ENCODE data around the gene NOS1.

NOS1 gene

GRCh38 chr12:117318591-117318990 lies 42.8 kb downstream of the NOS1 start:
- Histone ChIP-seq H3K9me3 (no peaks in the 10 kb centered on the region), H3K4me1 (no peaks in the 10 kb centered on the region), H3K27me3 (peaks cover 2% of the 10 kb centered on the region; the same call in 1 of the 2 replicates), H3K4me3 (ENCODE audit: low read depth, low read length) (no peak overlapping the region), H3K36me3 (no peaks in the 10 kb centered on the region)
- TF ChIP-seq, protein P1, sequence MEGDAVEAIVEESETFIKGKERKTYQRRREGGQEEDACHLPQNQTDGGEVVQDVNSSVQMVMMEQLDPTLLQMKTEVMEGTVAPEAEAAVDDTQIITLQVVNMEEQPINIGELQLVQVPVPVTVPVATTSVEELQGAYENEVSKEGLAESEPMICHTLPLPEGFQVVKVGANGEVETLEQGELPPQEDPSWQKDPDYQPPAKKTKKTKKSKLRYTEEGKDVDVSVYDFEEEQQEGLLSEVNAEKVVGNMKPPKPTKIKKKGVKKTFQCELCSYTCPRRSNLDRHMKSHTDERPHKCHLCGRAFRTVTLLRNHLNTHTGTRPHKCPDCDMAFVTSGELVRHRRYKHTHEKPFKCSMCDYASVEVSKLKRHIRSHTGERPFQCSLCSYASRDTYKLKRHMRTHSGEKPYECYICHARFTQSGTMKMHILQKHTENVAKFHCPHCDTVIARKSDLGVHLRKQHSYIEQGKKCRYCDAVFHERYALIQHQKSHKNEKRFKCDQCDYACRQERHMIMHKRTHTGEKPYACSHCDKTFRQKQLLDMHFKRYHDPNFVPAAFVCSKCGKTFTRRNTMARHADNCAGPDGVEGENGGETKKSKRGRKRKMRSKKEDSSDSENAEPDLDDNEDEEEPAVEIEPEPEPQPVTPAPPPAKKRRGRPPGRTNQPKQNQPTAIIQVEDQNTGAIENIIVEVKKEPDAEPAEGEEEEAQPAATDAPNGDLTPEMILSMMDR (IDR thresholded peaks at IDR 0.05; ENCODE audit: low read depth, low read length) = no peak
- DNase-seq = no peak

DNA sequence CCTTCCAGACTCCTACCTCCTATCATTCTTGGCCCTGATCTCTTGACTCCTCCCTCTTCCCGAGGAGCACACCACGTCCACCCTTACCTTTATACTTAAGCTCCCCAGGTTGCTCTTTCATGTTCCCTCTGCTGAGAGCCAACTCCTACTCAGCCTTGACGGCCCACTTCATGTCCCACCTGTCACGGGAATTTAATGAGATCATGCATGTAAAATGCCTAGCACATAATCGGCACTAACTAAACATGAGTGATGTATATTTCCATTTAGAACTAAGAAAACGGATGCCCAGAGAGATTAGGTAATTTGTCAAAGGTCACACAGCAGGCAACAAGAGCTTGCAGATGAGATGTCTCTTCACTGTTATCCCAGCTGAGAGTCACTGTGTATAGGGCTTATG lies 45.1 kb downstream of the NOS1 start:
- H3K9me3 ChIP-seq = no peaks in the 10 kb centered on the region
- H3K27me3 ChIP-seq = peaks cover 2% of the 10 kb centered on the region; the same call in 1 of the 2 replicates
- H3K4me3 ChIP-seq (ENCODE audit: low read depth, low read length) = no peak overlapping the region
- no peaks in the 10 kb centered on the region for H3K36me3 ChIP-seq
- DNase-seq = no peak
- TF ChIP-seq, protein P1 (IDR thresholded peaks at IDR 0.05; ENCODE audit: low read depth, low read length) = no peak
- H3K4me1 ChIP-seq = no peaks in the 10 kb centered on the region

GRCh38 chr12:117313926-117314325 lies 47.5 kb downstream of the NOS1 start:
- Histone ChIP-seq H3K9me3 (no peaks in the 10 kb centered on the region), H3K36me3 (no peaks in the 10 kb centered on the region), H3K4me3 (ENCODE audit: low read depth, low read length) (no peak overlapping the region), H3K27me3 (no peaks in the 10 kb centered on the region), H3K4me1 (no peaks in the 10 kb centered on the region)
- TF ChIP-seq, protein P1 (IDR thresholded peaks at IDR 0.05; ENCODE audit: low read depth, low read length) = no peak
- no peak for DNase-seq

- Histone ChIP-seq H3K9me3 (no peaks in the 10 kb centered on the region), H3K4me3 (ENCODE audit: low read depth, low read length) (no peak overlapping the region), H3K4me1 (no peaks in the 10 kb centered on the region), H3K36me3 (no peaks in the 10 kb centered on the region), H3K27me3 (no peaks in the 10 kb centered on the region)
- TF ChIP-seq, protein P1 (IDR thresholded peaks at IDR 0.05; ENCODE audit: low read depth, low read length) = no peak
- no peak for DNase-seq
Observed at GRCh38 chr12:117312770-117313169, 48.7 kb downstream of the NOS1 start.

DNA sequence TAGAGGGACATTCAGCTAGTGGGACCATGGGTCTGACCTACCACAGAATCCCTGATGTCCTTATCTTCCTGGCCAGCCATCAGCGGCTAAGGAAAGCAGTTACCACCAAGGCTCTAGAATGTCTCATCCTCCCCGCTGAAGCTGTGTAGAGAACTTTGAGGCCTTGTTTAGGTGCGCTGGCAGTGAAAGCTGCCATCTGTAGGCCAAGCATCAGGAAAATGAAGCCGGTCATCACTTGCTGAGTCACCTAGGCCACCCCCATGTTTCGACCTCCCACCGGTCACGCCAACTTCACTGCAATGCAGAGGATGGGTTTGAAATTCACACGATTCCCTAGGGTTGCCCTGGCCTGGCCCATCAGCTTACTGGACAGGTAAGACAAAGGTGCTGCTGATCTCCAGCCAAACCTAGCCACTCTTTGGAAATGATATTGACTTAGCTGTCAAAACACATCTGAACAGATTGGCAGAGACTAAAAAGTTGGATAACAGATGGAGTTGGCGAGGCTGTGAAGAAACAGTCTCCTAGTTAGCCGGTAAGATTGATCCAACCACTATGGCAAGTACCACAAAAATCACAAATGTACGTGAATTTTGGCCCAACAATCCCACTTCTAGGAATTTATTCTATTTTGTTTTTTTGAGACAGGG lies 52.0 kb downstream of the NOS1 start:
- Histone ChIP-seq H3K27me3 (no peaks in the 10 kb centered on the region), H3K9me3 (no peaks in the 10 kb centered on the region), H3K4me3 (ENCODE audit: low read depth, low read length) (no peak overlapping the region), H3K36me3 (no peaks in the 10 kb centered on the region), H3K4me1 (no peaks in the 10 kb centered on the region)
- TF ChIP-seq, protein P1 (IDR thresholded peaks at IDR 0.05; ENCODE audit: low read depth, low read length) = no peak
- DNase-seq = no peak

DNA sequence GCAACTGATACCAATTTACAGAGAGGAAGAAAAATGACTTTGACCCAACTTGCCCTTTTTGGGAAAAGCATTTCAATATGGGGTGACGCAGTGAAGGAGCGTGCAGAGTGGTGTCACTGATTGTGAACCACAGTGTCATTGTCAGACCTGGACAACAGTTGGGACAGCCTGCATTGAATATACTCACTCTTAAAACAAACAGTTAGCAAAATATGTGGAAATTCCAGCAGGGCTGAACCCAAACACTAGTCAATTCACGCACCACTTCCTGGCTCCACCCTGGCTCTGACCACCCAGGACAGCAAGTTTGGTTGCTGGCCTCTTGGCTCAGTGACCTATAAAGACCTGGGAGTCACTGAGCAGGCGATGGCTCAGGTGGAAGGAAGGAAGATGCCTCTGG lies 61.3 kb downstream of the NOS1 start:
- Histone ChIP-seq H3K9me3 (no peaks in the 10 kb centered on the region; the same call in 1 of the 2 replicates), H3K36me3 (no peaks in the 10 kb centered on the region), H3K27me3 (no peaks in the 10 kb centered on the region; the same call in 1 of the 2 replicates), H3K4me3 (ENCODE audit: low read depth, low read length) (no peak overlapping the region), H3K4me1 (no peaks in the 10 kb centered on the region)
- no peak for DNase-seq
- TF ChIP-seq, protein P1 (IDR thresholded peaks at IDR 0.05; ENCODE audit: low read depth, low read length) = no peak
